Measurements from ENCODE around the gene ATP6V1A. TPM values are rescaled to one million over a fixed set of nuclear protein-coding genes. Genes with fewer than 3 reads are reported as not detected.

Gene ATP6V1A
- total and polyA plus RNA-seq, 2 donors (not counting 1 experiment from before 2014, with no cell fraction given), result 7.6 to 44.3 TPM

DNA sequence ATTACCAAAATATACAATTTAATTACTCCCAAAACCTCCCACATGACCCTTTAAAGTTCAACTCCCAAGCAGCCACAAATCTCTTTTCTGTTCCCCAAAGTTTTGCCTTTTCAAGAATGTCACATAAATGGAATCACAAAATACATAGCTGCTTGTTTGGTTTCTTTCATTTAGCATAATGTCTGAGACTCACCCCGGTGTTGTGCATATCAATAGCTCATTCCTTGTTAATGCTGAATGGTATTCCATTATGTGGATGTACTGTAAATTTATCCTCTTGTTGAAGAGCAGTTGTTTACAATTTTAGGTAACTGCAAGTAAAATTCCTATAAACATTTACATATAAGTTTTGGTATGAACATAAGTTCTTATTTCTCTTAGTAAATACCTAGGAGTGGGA lies 16.3 kb upstream of the ATP6V1A start:
- Histone ChIP-seq H4K20me1 (ENCODE audit: control insufficient read depth, insufficient read depth, low read length, poor library complexity, severe bottlenecking) (peaks cover 28% of the 10 kb centered on the region), H3K79me2 (ENCODE audit: control insufficient read depth, insufficient read depth, low read length) (peaks cover 96% of the 10 kb centered on the region), H3K36me3 (replicated peaks in 1 of 2; ENCODE audit: control extremely low read depth in 1 of 2, control insufficient read depth in 1 of 2, extremely low read depth in 1 of 2, insufficient read depth in 2 of 2, low read length in 1 of 2) (peaks cover 0 to 10% of the 10 kb centered on the region in 2 experiments), H3K4me3 (ENCODE audit: control extremely low read depth in 1 of 5, extremely low read depth in 1 of 5, insufficient read depth in 1 of 5, low read depth in 2 of 5, low read length in 4 of 5) (no peak overlapping the region), H3K27ac (ENCODE audit: low read length in 2 of 2) (no peak overlapping the region), H3K4me1 (ENCODE audit: control insufficient read depth in 2 of 2, insufficient read depth in 2 of 2, low read length in 2 of 2) (no peaks in the 10 kb centered on the region), H3K4me2 (replicated peaks; ENCODE audit: low read depth, low read length, poor library complexity, severe bottlenecking) (no peak overlapping the region), H3K9me3 (ENCODE audit: control extremely low read depth in 1 of 3, control insufficient read depth in 2 of 3, insufficient read depth in 1 of 3, low read length in 2 of 3) (no peaks in the 10 kb centered on the region), H3K9ac (ENCODE audit: low read length) (no peak overlapping the region), H2AFZ (ENCODE audit: insufficient read depth, low read depth, low read length, poor library complexity, severe bottlenecking) (no peak overlapping the region), H3K27me3 (replicated peaks in 1 of 4; ENCODE audit: control extremely low read depth in 1 of 4, control insufficient read depth in 3 of 4, insufficient read depth in 4 of 4, low read length in 3 of 4) (no peaks in the 10 kb centered on the region)
- TF ChIP-seq, protein P1, sequence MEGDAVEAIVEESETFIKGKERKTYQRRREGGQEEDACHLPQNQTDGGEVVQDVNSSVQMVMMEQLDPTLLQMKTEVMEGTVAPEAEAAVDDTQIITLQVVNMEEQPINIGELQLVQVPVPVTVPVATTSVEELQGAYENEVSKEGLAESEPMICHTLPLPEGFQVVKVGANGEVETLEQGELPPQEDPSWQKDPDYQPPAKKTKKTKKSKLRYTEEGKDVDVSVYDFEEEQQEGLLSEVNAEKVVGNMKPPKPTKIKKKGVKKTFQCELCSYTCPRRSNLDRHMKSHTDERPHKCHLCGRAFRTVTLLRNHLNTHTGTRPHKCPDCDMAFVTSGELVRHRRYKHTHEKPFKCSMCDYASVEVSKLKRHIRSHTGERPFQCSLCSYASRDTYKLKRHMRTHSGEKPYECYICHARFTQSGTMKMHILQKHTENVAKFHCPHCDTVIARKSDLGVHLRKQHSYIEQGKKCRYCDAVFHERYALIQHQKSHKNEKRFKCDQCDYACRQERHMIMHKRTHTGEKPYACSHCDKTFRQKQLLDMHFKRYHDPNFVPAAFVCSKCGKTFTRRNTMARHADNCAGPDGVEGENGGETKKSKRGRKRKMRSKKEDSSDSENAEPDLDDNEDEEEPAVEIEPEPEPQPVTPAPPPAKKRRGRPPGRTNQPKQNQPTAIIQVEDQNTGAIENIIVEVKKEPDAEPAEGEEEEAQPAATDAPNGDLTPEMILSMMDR (IDR thresholded peaks at IDR 0.05), result no peak
- no peak for TF ChIP-seq EZH2 (IDR thresholded peaks at IDR 0.05; ENCODE audit: borderline replicate concordance, insufficient read depth, low read depth, low read length, poor library complexity, severe bottlenecking)
- H3K4me3 Mint-ChIP-seq, result no peak overlapping the region
- H3K9me3 Mint-ChIP-seq (ENCODE audit: insufficient read depth), result no peaks in the 10 kb centered on the region
- peaks cover 20% of the 10 kb centered on the region for H3K4me1 Mint-ChIP-seq
- no peaks in the 10 kb centered on the region for H3K27me3 Mint-ChIP-seq
- ATAC-seq (ENCODE audit: low read depth) (no peak), DNase-seq (no peak)
- POLR2A ChIA-PET, result no interaction called here
- H3K27ac Mint-ChIP-seq, result no peak overlapping the region
- CTCF ChIA-PET, result interaction anchor here (0.5 to 1.6 kb wide), 4 partner anchors 15 to 182 kb away, joined by 3 to 5 read pairs (median 4); partner anchors contain the start of genes GRAMD1C and NAA50
- no CpG with 5 or more reads among the region's 1 CpG for WGBS (ENCODE audit: insufficient coverage)
- intact Hi-C loops (cut with micrococcal nuclease), result loop anchor here (10.0 kb wide), 1 partner anchor 564 kb away; the partner anchor contains the start of gene TIGIT

- ATAC-seq (ENCODE audit: low read depth) (no peak), DNase-seq (no peak)
- Histone ChIP-seq H3K79me2 (ENCODE audit: control insufficient read depth, insufficient read depth, low read length) (peaks cover 97% of the 10 kb centered on the region), H3K4me3 (ENCODE audit: control extremely low read depth in 1 of 5, extremely low read depth in 1 of 5, insufficient read depth in 1 of 5, low read depth in 2 of 5, low read length in 4 of 5) (no peak overlapping the region), H4K20me1 (ENCODE audit: control insufficient read depth, insufficient read depth, low read length, poor library complexity, severe bottlenecking) (peaks cover 35% of the 10 kb centered on the region), H3K4me1 (ENCODE audit: control insufficient read depth in 2 of 2, insufficient read depth in 2 of 2, low read length in 2 of 2) (peaks cover 2 to 4% of the 10 kb centered on the region in 2 donors), H3K27ac (ENCODE audit: low read length in 2 of 2) (no peak overlapping the region), H3K9ac (ENCODE audit: low read length) (no peak overlapping the region), H3K27me3 (replicated peaks in 1 of 4; ENCODE audit: control extremely low read depth in 1 of 4, control insufficient read depth in 3 of 4, insufficient read depth in 4 of 4, low read length in 3 of 4) (no peaks in the 10 kb centered on the region), H3K36me3 (replicated peaks in 1 of 2; ENCODE audit: control extremely low read depth in 1 of 2, control insufficient read depth in 1 of 2, extremely low read depth in 1 of 2, insufficient read depth in 2 of 2, low read length in 1 of 2) (peaks cover 0 to 7% of the 10 kb centered on the region in 2 experiments), H2AFZ (ENCODE audit: insufficient read depth, low read depth, low read length, poor library complexity, severe bottlenecking) (no peak overlapping the region), H3K9me3 (ENCODE audit: control extremely low read depth in 1 of 3, control insufficient read depth in 2 of 3, insufficient read depth in 1 of 3, low read length in 2 of 3) (no peaks in the 10 kb centered on the region), H3K4me2 (replicated peaks; ENCODE audit: low read depth, low read length, poor library complexity, severe bottlenecking) (no peak overlapping the region)
- CTCF ChIA-PET, result interaction anchor here (0.8 to 1.4 kb wide), 2 partner anchors 13 to 181 kb away, joined by 5 read pairs; no protein-coding TSS in a partner anchor
- POLR2A ChIA-PET, result no interaction called here
- intact Hi-C loops (cut with micrococcal nuclease), result loop anchor here (10.0 kb wide), 1 partner anchor 563 kb away; the partner anchor contains the start of gene TIGIT
- H3K9me3 Mint-ChIP-seq (ENCODE audit: insufficient read depth), result no peaks in the 10 kb centered on the region
- H3K4me1 Mint-ChIP-seq, result peaks cover 22% of the 10 kb centered on the region
- TF ChIP-seq EZH2 (IDR thresholded peaks at IDR 0.05; ENCODE audit: borderline replicate concordance, insufficient read depth, low read depth, low read length, poor library complexity, severe bottlenecking), result no peak
- TF ChIP-seq, protein P1 (IDR thresholded peaks at IDR 0.05), result no peak
- no peak overlapping the region for H3K27ac Mint-ChIP-seq
- no peak overlapping the region for H3K4me3 Mint-ChIP-seq
- H3K27me3 Mint-ChIP-seq, result no peaks in the 10 kb centered on the region
- no CpG with 5 or more reads among the region's 4 CpGs for WGBS (ENCODE audit: insufficient coverage)
Measured at GRCh38 chr3:113731694-113732093, 15.1 kb upstream of the ATP6V1A start.
